ENCODE results near the gene SIGLEC12.
"Not testable (repeated sequence)": the region's sequence is repeated elsewhere in the genome, so short reads cannot be mapped to it uniquely, and the experiment has no call there.

The SIGLEC12 gene

GRCh38 chr19:51524666-51525264 lies 23.2 kb upstream of the SIGLEC12 start:
- DNase-seq (ENCODE audit: low spot score): peak; percentile 60

- DNase-seq (ENCODE audit: low spot score): no peak
These were observed 20.2 kb upstream of the SIGLEC12 start for GRCh38 chr19:51521781-51522180.

- no peak for DNase-seq (ENCODE audit: low spot score)
These were observed 19.8 kb upstream of the SIGLEC12 start for GRCh38 chr19:51521357-51521756.

- DNase-seq (ENCODE audit: low spot score): no peak
These were observed 19.1 kb upstream of the SIGLEC12 start for GRCh38 chr19:51520728-51521127.

- peak; percentile 84 for DNase-seq (ENCODE audit: low spot score)
These were observed 13.4 kb upstream of the SIGLEC12 start for GRCh38 chr19:51514866-51515481.

GRCh38 chr19:51513968-51514367 lies 12.4 kb upstream of the SIGLEC12 start:
- DNase-seq (ENCODE audit: low spot score): no peak

GRCh38 chr19:51511353-51511752 lies 9.8 kb upstream of the SIGLEC12 start:
- DNase-seq (ENCODE audit: low spot score): peak; percentile 38

- DNase-seq (ENCODE audit: low spot score): no peak
These were observed 8.4 kb upstream of the SIGLEC12 start for GRCh38 chr19:51509823-51510660.

GRCh38 chr19:51508059-51508733 lies 6.6 kb upstream of the SIGLEC12 start:
- peak; percentile 41 for DNase-seq (ENCODE audit: low spot score)

GRCh38 chr19:51507640-51508058 lies 6.0 kb upstream of the SIGLEC12 start:
- DNase-seq (ENCODE audit: low spot score): no peak

- DNase-seq (ENCODE audit: low spot score): no peak
These were observed 5.6 kb upstream of the SIGLEC12 start for GRCh38 chr19:51507192-51507591.

GRCh38 chr19:51505904-51506303 lies 4.3 kb upstream of the SIGLEC12 start:
- no peak for DNase-seq (ENCODE audit: low spot score)

- DNase-seq (ENCODE audit: low spot score): no peak
These were observed 2.3 kb upstream of the SIGLEC12 start for GRCh38 chr19:51503896-51504295.

GRCh38 chr19:51503286-51503817 lies 1.8 kb upstream of the SIGLEC12 start:
- no peak for DNase-seq (ENCODE audit: low spot score)

GRCh38 chr19:51500931-51501330 lies 669 bp downstream of the SIGLEC12 start:
- not testable (repeated sequence) for DNase-seq (ENCODE audit: low spot score)

- no peak for DNase-seq (ENCODE audit: low spot score)
These were observed 3.9 kb downstream of the SIGLEC12 start for GRCh38 chr19:51497666-51498065.

GRCh38 chr19:51493776-51494175 lies 7.8 kb downstream of the SIGLEC12 start:
- DNase-seq (ENCODE audit: low spot score): no peak

GRCh38 chr19:51491586-51491985 lies 10.0 kb downstream of the SIGLEC12 start:
- DNase-seq (ENCODE audit: low spot score): no peak

- no peak for DNase-seq (ENCODE audit: low spot score)
These were observed 10.9 kb downstream of the SIGLEC12 start for GRCh38 chr19:51490676-51491075.

GRCh38 chr19:51489113-51489512 lies 12.5 kb downstream of the SIGLEC12 start:
- DNase-seq (ENCODE audit: low spot score): no peak

- no peak for DNase-seq (ENCODE audit: low spot score)
These were observed 13.1 kb downstream of the SIGLEC12 start for GRCh38 chr19:51488491-51488890.

- no peak for DNase-seq (ENCODE audit: low spot score)
These were observed 15.5 kb downstream of the SIGLEC12 start for GRCh38 chr19:51485960-51486660.
